HEK293T (cell line): ENCODE results near the gene GPC1.

Source experiments
- CTCF ChIA-PET: fragments of 350-600 bp; formaldehyde crosslinking; extraction: SDS; loops from one replicate; lab custom pipeline; 2021; ENCODE audit warnings: antibody characterized with exemption, inconsistent platforms; lab: Yijun Ruan, JAX
- POLR2A ChIA-PET: fragments of 350-600 bp; formaldehyde crosslinking; extraction: SDS; loops from one replicate; lab custom pipeline; 2020; ENCODE audit warnings: antibody characterized with exemption, inconsistent platforms; lab: Yijun Ruan, JAX
- DNase-seq: peaks from one replicate; pipeline ENCODE4 v3.0.0; 2012; ENCODE audit warnings: mixed read lengths; ENCODE audit errors: extremely low spot score
- ARNT ChIP-seq: fragments of 450-650 bp; IDR thresholded peaks from 2 replicates; pipeline ENCODE4 v1.6.1; 2017; ENCODE audit warnings: mild to moderate bottlenecking
- BHLHE40 ChIP-seq: fragments of 450-650 bp; IDR thresholded peaks from 2 replicates; pipeline ENCODE4 v1.6.1; 2016; ENCODE audit warnings: mild to moderate bottlenecking, moderate library complexity, borderline replicate concordance
- CTBP1 ChIP-seq: fragments of 450-650 bp; IDR thresholded peaks from 2 replicates; pipeline ENCODE4 v1.6.1; 2016; ENCODE audit warnings: borderline replicate concordance
- ELF4 ChIP-seq: fragments of 450-650 bp; IDR thresholded peaks from 2 replicates; pipeline ENCODE4 v1.6.1; 2017; ENCODE audit warnings: antibody characterized with exemption
- FOXA1 ChIP-seq: fragments of 450-650 bp; IDR thresholded peaks from 2 replicates; pipeline ENCODE4 v1.6.1; 2016; ENCODE audit warnings: mild to moderate bottlenecking
- FOXK2 ChIP-seq: fragments of 450-650 bp; IDR thresholded peaks from 2 replicates; pipeline ENCODE4 v1.6.1; 2016; ENCODE audit warnings: mild to moderate bottlenecking
- FOXM1 ChIP-seq: fragments of 450-650 bp; IDR thresholded peaks from 2 replicates; pipeline ENCODE4 v1.6.1; 2017; ENCODE audit warnings: mild to moderate bottlenecking, borderline replicate concordance
- HDGF ChIP-seq: fragments of 450-650 bp; IDR thresholded peaks from 2 replicates; pipeline ENCODE4 v1.6.1; 2017; ENCODE audit warnings: antibody characterized with exemption, borderline replicate concordance
- L3MBTL2 ChIP-seq: fragments of 450-650 bp; conservative IDR thresholded peaks from 2 replicates; pipeline ENCODE4 v1.6.1; 2016; ENCODE audit warnings: mild to moderate bottlenecking
- LEF1 ChIP-seq: fragments of 450-650 bp; IDR thresholded peaks from 2 replicates; pipeline ENCODE4 v1.6.1; 2017; ENCODE audit warnings: mild to moderate bottlenecking, borderline replicate concordance
- NFRKB ChIP-seq: fragments of 450-650 bp; IDR thresholded peaks from 2 replicates; pipeline ENCODE4 v1.6.1; 2016; ENCODE audit warnings: mild to moderate bottlenecking, moderate library complexity
- PKNOX1 ChIP-seq: fragments of 450-650 bp; IDR thresholded peaks from 2 replicates; pipeline ENCODE4 v1.6.1; 2016
- SP1 ChIP-seq: fragments of 450-650 bp; IDR thresholded peaks from 2 replicates; pipeline ENCODE4 v1.6.1; 2017
- SUZ12 ChIP-seq: fragments of 450-650 bp; IDR thresholded peaks from 2 replicates; pipeline ENCODE4 v1.6.1; 2016; ENCODE audit warnings: mild to moderate bottlenecking
- TARDBP ChIP-seq: fragments of 450-650 bp; IDR thresholded peaks from 2 replicates; pipeline ENCODE4 v1.6.1; 2016
- ZNF384 ChIP-seq: fragments of 450-650 bp; IDR thresholded peaks from 2 replicates; pipeline ENCODE4 v1.6.1; 2016

Gene GPC1

GRCh38 chr2:240446664-240447175 is 11.3 kb downstream of the GPC1 start:
- POLR2A ChIA-PET = no interaction called here
- DNase-seq = no peak
- TF ChIP-seq SUZ12 (no peak), FOXK2 (no peak), L3MBTL2 (no peak), ZNF384 (no peak), LEF1 (no peak), CTBP1 (no peak), TARDBP (no peak), NFRKB (no peak), PKNOX1 (no peak), ARNT (no peak), HDGF (no peak), FOXM1 (no peak), SP1 (no peak), BHLHE40 (no peak), FOXA1 (no peak), ELF4 (no peak)
- CTCF ChIA-PET = interaction anchor here (0.8 kb wide), 1 partner anchor 13 kb away, joined by 3 read pairs; no protein-coding TSS in a partner anchor

- no peak for DNase-seq
- ChIA-PET POLR2A (no interaction called here), CTCF (no interaction called here)
- TF ChIP-seq ELF4 = no peak
These were observed 11.9 kb downstream of the GPC1 start for GRCh38 chr2:240447331-240447730.

- POLR2A ChIA-PET = no interaction called here
- TF ChIP-seq FOXA1 = no peak
- no peak for TF ChIP-seq ZNF384
- no peak for TF ChIP-seq BHLHE40
- TF ChIP-seq L3MBTL2 = no peak
- TF ChIP-seq FOXM1 = no peak
- TF ChIP-seq SUZ12 = no peak
- no peak for DNase-seq
- CTCF ChIA-PET = no interaction called here
These were observed 12.5 kb downstream of the GPC1 start for GRCh38 chr2:240447934-240448333.

- TF ChIP-seq SP1 (no peak), FOXM1 (no peak), LEF1 (no peak), FOXA1 (no peak), NFRKB (no peak), TARDBP (no peak), ELF4 (no peak), SUZ12 (no peak)
- DNase-seq = no peak
- ChIA-PET CTCF (no interaction called here), POLR2A (no interaction called here)
These were observed 13.2 kb downstream of the GPC1 start for GRCh38 chr2:240448387-240449274.

- no peak for DNase-seq
- no peak for TF ChIP-seq SUZ12
- no peak for TF ChIP-seq PKNOX1
- TF ChIP-seq FOXA1 = no peak
- no peak for TF ChIP-seq L3MBTL2
- no peak for TF ChIP-seq FOXK2
- no peak for TF ChIP-seq SP1
- TF ChIP-seq CTBP1 = no peak
- TF ChIP-seq ARNT = no peak
- no peak for TF ChIP-seq FOXM1
- no peak for TF ChIP-seq LEF1
- no peak for TF ChIP-seq NFRKB
- TF ChIP-seq BHLHE40 = no peak
- no peak for TF ChIP-seq ELF4
- ChIA-PET CTCF (no interaction called here), POLR2A (no interaction called here)
These were observed 14.5 kb downstream of the GPC1 start for GRCh38 chr2:240449764-240450531.

GRCh38 chr2:240450532-240451107 is 15.2 kb downstream of the GPC1 start:
- TF ChIP-seq L3MBTL2 (no peak), SUZ12 (no peak), ELF4 (no peak), BHLHE40 (no peak), ZNF384 (no peak), FOXK2 (no peak), CTBP1 (no peak), FOXA1 (no peak)
- ChIA-PET CTCF (no interaction called here), POLR2A (no interaction called here)
- no peak for DNase-seq

- TF ChIP-seq SP1 (no peak), ELF4 (no peak), FOXK2 (no peak), PKNOX1 (no peak), ARNT (no peak), TARDBP (no peak), FOXA1 (no peak), NFRKB (no peak), BHLHE40 (no peak), CTBP1 (no peak), HDGF (no peak), SUZ12 (no peak), ZNF384 (no peak), FOXM1 (no peak), LEF1 (no peak), L3MBTL2 (no peak)
- ChIA-PET CTCF (no interaction called here), POLR2A (no interaction called here)
- DNase-seq = no peak
These were observed 15.7 kb downstream of the GPC1 start for GRCh38 chr2:240451108-240451611.
